AG04449 (cell line): Measurements from ENCODE around the gene UNC45B.
A peak's percentile ranks its signal among the peaks of the same experiment; 100 is the strongest.
"Not testable (repeated sequence)": the region's sequence is repeated elsewhere in the genome, so short reads cannot be mapped to it uniquely, and the experiment has no call there.

ENCODE experiments used
- CTCF ChIA-PET: fragments of 350-600 bp; formaldehyde crosslinking; extraction: SDS; loops from one replicate; lab custom pipeline; 2021; ENCODE audit warnings: antibody characterized with exemption; lab: Yijun Ruan, JAX
- POLR2A ChIA-PET: fragments of 400-600, 350-600 bp; formaldehyde crosslinking; extraction: SDS; loops from one replicate; lab custom pipeline; 2020; ENCODE audit warnings: antibody characterized with exemption, inconsistent platforms; lab: Yijun Ruan, JAX
- DNase-seq: peaks from one replicate; pipeline ENCODE4 v3.0.0-alpha.2; 2010; ENCODE audit warnings: low read depth, low spot score
- H3K4me3 ChIP-seq: 2 replicates; pipeline ENCODE4 v1.5.1; 2011; ENCODE audit warnings: low read depth, mild to moderate bottlenecking, control low read depth, low read length
- CTCF ChIP-seq: IDR thresholded peaks from one replicate; pipeline ENCODE4 v1.5.1; 2011; ENCODE audit warnings: mild to moderate bottlenecking, moderate library complexity, low read length, control low read depth, inconsistent platforms; ENCODE audit not compliant: insufficient read depth; ENCODE audit errors: missing control alignments

Gene UNC45B

GRCh38 chr17:35104844-35105450, 42.7 kb upstream of the UNC45B start:
- POLR2A ChIA-PET = no interaction called here

GRCh38 chr17:35110791-35111190, 36.8 kb upstream of the UNC45B start:
- H3K4me3 ChIP-seq, DNase-seq, POLR2A ChIA-PET: not testable (repeated sequence)
- CTCF ChIA-PET = interaction anchor here (2.4 kb wide), 1 partner anchor 9 kb away, joined by 15 read pairs; the partner anchor contains the start of gene RAD51D

More at GRCh38 chr17:35104844-35105450, 42.7 kb upstream of the UNC45B start:
- H3K4me3 ChIP-seq = no peak overlapping the region
- DNase-seq = no peak
- TF ChIP-seq CTCF = no peak
- CTCF ChIA-PET = interaction anchor here (2.3 kb wide), 1 partner anchor 15 kb away, joined by 8 read pairs; no protein-coding TSS in a partner anchor

- TF ChIP-seq CTCF = no peak
- ChIA-PET POLR2A (no interaction called here), CTCF (interaction anchor here (1.3 to 4.8 kb wide), 2 partner anchors 30 to 574 kb away, joined by 3 to 63 read pairs; no protein-coding TSS in a partner anchor)
- H3K4me3 ChIP-seq = no peak overlapping the region
- DNase-seq = no peak
Measured at GRCh38 chr17:35116845-35117244, 30.8 kb upstream of the UNC45B start.

- POLR2A ChIA-PET = interaction anchor here (0.8 kb wide), 1 partner anchor 137 kb away, joined by 3 read pairs; no protein-coding TSS in a partner anchor
- CTCF ChIA-PET = interaction anchor here (0.7 to 7.0 kb wide), 12 partner anchors 9 to 696 kb away, joined by 3 to 142 read pairs (median 8); no protein-coding TSS in a partner anchor
- no peak overlapping the region for H3K4me3 ChIP-seq
- DNase-seq = no peak
- peak; percentile 31 for TF ChIP-seq CTCF
Measured at GRCh38 chr17:35117984-35118383, 29.6 kb upstream of the UNC45B start.

- no peak for DNase-seq
- TF ChIP-seq CTCF = peak; percentile 92
- peak within 1 kb of the TSS; percentile 83 for H3K4me3 ChIP-seq
- CTCF ChIA-PET = interaction anchor here (0.6 to 7.0 kb wide), 39 partner anchors 9 to 752 kb away, joined by 3 to 142 read pairs (median 5); partner anchors contain the start of genes LIG3 and SLFN12L
- POLR2A ChIA-PET = interaction anchor here (1.2 kb wide), 1 partner anchor 30 kb away, joined by 3 read pairs; no protein-coding TSS in a partner anchor
Measured at GRCh38 chr17:35119370-35120165, 28.0 kb upstream of the UNC45B start, which contains the start of gene RAD51D. Gene RAD51D, minus strand, starts transcription at chr17:35119860. Its CDS starts 247 bp downstream, at chr17:35119613.

GRCh38 chr17:35121315-35121714, 26.3 kb upstream of the UNC45B start, which contains the start of gene FNDC8:
Gene FNDC8, plus strand, starts transcription at chr17:35121615. Its CDS starts 79 bp downstream, at chr17:35121694.
- TF ChIP-seq CTCF = no peak
- ChIA-PET CTCF (interaction anchor here (0.5 to 7.0 kb wide), 6 partner anchors 9 to 699 kb away, joined by 3 to 142 read pairs (median 11); no protein-coding TSS in a partner anchor), POLR2A (no interaction called here)
- H3K4me3 ChIP-seq = no peak within 1 kb of the TSS
- no peak for DNase-seq
